Epithelial cell of proximal tubule (primary cell): ENCODE data around the gene TJP1. TPM values are rescaled to one million over a fixed set of nuclear protein-coding genes. Genes with fewer than 3 reads are reported as not detected.
"Not testable (repeated sequence)": the region's sequence is repeated elsewhere in the genome, so short reads cannot be mapped to it uniquely, and the experiment has no call there.

Experiments
- DNase-seq: peaks from one replicate; pipeline ENCODE4 v3.0.0-alpha.2; 2011; ENCODE audit warnings: low read depth
- H3K4me3 ChIP-seq: 2 replicates; pipeline ENCODE4 v1.5.1; 2011; ENCODE audit warnings: low read depth, mild to moderate bottlenecking, low read length
- CTCF ChIP-seq: conservative IDR thresholded peaks from 2 replicates; pipeline ENCODE4 v1.5.1; 2012; ENCODE audit warnings: low read depth, mild to moderate bottlenecking, low read length
- total RNA-seq: library from RNA; depleted of rRNA; stranded (reverse); fragments of >200 nt; gene quantifications from 2 replicates; pipeline ENCODE4 v1.2.3, GENCODE V29; 2015

The TJP1 gene
- total RNA-seq, 1 donor from 2014 or later = 106 TPM

- no peak for TF ChIP-seq CTCF
- no peak for DNase-seq
- no peak overlapping the region for H3K4me3 ChIP-seq
Measured at GRCh38 chr15:29743475-29743874, 78.8 kb downstream of the TJP1 start.

GRCh38 chr15:29740692-29741311 lies 81.5 kb downstream of the TJP1 start:
- no peak overlapping the region for H3K4me3 ChIP-seq
- no peak for DNase-seq
- peak; percentile 54 for TF ChIP-seq CTCF

- peak; percentile 68 for DNase-seq
- H3K4me3 ChIP-seq = no peak overlapping the region
- no peak for TF ChIP-seq CTCF
Measured at GRCh38 chr15:29736744-29737020, 85.6 kb downstream of the TJP1 start.

- H3K4me3 ChIP-seq = no peak overlapping the region
- DNase-seq = no peak
- TF ChIP-seq CTCF = no peak
Measured at GRCh38 chr15:29736012-29736743, 86.1 kb downstream of the TJP1 start.

GRCh38 chr15:29734917-29735572 lies 87.2 kb downstream of the TJP1 start:
- peak; percentile 62 for DNase-seq
- no peak overlapping the region for H3K4me3 ChIP-seq
- TF ChIP-seq CTCF = no peak

GRCh38 chr15:29731865-29732264 lies 90.4 kb downstream of the TJP1 start:
- no peak for TF ChIP-seq CTCF
- no peak for DNase-seq
- H3K4me3 ChIP-seq = no peak overlapping the region

- not testable (repeated sequence) for DNase-seq, H3K4me3 ChIP-seq
Measured at GRCh38 chr15:29730471-29730870, 91.8 kb downstream of the TJP1 start.
